AG09319 (cell line): ENCODE measurements around the gene CAMTA1.

Source experiments
- DNase-seq: peaks from one replicate; pipeline ENCODE4 v3.0.0-alpha.2; 2010; ENCODE audit warnings: low read depth; ENCODE audit errors: extremely low read depth
- TF ChIP-seq, protein P1 (sequence below): IDR thresholded peaks from 2 replicates; pipeline ENCODE4 v1.5.1; 2011; ENCODE audit warnings: low read depth, mild to moderate bottlenecking, inconsistent platforms, low read length, moderate library complexity

Gene CAMTA1

DNA sequence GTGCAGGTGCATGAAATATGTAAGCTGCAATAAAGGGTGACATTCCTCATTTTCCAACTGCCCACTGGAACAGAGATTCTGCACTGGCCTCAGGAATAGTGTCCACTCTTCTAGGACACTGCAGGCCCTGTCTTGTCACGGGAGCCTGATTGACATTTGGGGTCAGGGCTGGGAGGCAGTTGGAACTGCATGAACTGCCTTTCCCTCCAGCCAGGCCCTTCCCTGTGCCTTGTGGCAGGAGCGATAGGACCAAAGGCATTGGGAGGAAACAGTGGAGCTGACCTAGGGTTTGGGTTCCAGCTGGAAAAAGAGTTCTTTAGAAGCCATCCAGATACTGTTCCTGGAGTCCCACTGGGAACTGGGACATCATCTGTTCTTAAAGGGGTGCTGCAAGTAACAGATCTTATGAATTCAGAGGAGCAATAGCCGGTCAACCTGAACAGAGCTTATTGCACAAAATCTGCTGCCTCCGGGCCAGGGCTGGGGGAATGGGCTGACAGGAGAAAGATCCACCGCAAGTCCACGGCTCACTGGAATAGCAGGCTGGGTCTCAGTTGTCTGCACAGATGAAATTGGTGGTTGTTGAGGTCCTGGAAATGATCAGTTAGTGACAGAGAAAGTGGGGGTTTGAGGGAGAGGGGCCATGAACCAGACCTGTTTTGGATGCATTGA lies 451.7 kb downstream of the CAMTA1 start:
- TF ChIP-seq, protein P1, sequence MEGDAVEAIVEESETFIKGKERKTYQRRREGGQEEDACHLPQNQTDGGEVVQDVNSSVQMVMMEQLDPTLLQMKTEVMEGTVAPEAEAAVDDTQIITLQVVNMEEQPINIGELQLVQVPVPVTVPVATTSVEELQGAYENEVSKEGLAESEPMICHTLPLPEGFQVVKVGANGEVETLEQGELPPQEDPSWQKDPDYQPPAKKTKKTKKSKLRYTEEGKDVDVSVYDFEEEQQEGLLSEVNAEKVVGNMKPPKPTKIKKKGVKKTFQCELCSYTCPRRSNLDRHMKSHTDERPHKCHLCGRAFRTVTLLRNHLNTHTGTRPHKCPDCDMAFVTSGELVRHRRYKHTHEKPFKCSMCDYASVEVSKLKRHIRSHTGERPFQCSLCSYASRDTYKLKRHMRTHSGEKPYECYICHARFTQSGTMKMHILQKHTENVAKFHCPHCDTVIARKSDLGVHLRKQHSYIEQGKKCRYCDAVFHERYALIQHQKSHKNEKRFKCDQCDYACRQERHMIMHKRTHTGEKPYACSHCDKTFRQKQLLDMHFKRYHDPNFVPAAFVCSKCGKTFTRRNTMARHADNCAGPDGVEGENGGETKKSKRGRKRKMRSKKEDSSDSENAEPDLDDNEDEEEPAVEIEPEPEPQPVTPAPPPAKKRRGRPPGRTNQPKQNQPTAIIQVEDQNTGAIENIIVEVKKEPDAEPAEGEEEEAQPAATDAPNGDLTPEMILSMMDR = no peak
- DNase-seq = no peak

DNA sequence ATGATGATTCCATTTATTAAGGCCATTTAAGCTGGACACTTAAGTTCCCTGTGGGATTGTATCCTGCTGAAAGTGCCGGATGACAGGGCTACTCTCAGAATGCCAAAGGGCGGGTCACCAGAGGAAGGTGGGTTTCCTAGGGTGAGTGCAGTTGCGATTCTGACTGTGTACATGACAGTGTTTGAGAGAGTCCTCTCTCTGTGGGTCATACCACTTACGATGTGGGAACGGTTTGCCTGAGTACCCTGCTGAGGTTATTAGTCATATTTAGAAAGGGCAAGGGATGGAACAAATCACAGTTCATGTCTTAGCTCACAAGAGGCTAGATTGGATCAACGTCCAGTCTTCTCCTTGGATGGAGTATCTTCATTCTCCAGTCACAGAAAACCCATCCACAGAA lies 461.9 kb downstream of the CAMTA1 start:
- DNase-seq = no peak
- TF ChIP-seq, protein P1 = no peak

DNA sequence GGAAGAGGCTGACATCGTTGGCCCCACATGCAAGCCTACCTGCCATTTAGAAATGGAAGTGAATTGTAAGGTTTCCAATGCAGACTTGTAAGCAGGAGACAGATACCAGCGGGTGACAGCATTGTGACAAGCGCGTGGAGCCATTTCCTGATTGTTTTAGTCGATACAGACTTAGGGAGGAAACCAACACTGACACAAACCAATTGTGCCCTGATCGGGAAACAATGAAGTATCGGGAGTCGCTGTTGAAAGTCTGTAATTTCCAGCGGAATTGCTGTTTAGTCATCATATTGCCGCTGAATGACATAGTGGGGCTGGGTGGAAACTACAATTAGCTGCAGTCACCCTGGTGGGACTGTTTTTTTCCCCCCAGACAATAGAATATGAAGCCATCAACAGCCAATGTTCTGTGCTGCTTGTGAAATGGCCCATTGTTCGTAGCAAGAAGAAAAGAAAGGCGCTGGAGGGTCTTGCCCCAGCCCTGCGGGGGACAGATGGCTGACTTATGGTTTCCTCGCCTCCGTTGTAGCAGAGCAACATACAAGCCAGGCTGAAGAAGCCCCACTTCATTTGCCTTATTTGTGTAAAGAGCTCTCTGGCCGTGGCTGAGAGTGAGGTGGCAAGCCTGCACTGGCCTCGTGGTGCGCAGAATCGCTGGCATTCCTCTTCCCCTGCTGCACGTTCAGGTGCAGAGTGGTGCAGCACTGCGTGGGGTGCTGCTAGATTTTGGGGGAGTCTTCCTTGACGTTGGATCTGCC lies 462.7 kb downstream of the CAMTA1 start:
- TF ChIP-seq, protein P1 = no peak
- DNase-seq = no peak

DNA sequence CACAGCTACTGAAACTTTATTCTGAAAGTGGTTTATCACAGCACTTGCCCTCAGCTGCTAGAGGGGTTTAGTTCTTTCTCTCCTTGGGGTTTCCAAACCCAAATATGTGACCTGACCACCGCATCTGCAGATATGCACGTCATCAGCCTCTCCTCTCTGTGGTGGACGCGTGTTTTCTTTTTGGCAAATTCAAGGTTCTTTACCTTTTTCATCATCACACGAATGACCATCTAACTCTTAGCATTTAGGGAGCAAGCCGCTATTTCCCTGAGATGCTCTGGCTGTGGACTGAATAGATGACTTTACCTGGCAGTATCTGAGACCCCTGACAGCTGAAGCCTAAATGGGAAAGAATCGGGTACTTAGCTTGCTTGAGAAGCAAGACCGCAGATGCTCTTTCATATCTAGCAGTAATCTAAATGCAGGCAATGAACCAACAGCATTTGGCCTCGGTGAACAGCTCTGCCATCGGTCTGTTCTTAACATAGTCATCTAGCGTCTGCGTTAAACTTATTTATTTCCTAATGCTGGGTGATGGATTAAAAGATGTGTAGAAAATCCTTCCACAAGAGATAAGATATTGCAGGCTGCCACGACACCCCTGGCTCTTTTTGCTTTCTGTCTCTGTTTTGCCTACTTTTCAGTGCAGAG lies 463.4 kb downstream of the CAMTA1 start:
- DNase-seq = no peak
- TF ChIP-seq, protein P1 = no peak

DNA sequence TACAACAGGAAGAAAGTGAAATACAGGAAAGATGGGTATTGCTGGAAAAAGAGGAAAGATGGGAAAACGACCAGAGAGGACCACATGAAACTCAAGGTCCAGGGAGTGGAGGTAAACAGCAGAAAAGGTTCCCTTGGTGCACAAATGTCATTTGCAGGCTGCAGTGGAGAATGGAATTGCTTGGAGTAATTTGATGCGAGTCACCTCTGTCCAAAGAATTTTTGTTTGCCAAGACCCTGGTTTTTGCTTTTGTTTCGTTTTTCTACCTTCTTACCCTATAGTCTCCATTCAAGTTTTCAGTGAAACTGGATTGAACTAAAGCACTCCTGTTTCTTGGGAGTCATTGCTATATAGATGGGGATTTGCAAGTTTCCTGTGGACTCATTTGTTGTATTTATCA lies 464.3 kb downstream of the CAMTA1 start:
- DNase-seq = no peak
- TF ChIP-seq, protein P1 = no peak

DNA sequence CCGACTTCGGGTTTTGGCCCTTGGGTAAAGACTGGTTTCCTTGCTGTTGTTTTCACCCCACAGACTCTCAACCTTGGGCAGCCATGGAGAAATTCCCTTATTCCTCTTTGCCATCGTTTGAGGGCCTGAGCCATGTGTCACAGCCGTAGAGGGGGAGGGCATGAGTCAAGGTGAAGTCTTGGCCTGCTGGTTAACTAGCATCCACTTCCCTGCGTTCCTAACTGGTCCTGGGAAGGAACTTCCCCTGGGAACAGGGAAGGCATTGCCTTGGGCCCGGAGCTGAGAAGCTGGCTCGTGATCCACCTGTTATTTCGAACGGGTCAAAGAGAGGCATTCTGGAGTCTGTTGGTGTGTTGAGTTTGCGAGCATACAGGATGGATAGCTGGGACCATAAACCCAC lies 464.9 kb downstream of the CAMTA1 start:
- TF ChIP-seq, protein P1 = no peak
- no peak for DNase-seq
